Right lobe of liver (tissue), 6 donors: Measurements from ENCODE around the gene VAV3. TPM values are rescaled to one million over a fixed set of nuclear protein-coding genes. Genes with fewer than 3 reads are reported as not detected.

ENCODE experiments used
- ATAC-seq, 4 donors: fragments of 200-7000 bp; cut with Tn5 transposase; one replicate each; pipeline ENCODE4 v1.9.1; 2020; ENCODE audit warnings: mild to moderate bottlenecking in 4 of 4, moderate library complexity in 4 of 4
- DNase-seq, 3 donors: peaks; one replicate each; pipeline ENCODE4 v3.0.0-alpha.2; 2020
- H3K27ac ChIP-seq, 3 donors: fragments of 200-600 bp; one replicate each; pipeline ENCODE4 v1.8.0; 2022
- H3K27me3 ChIP-seq, 2 donors: fragments of 200-600 bp; one replicate each; pipeline ENCODE4 v1.8.0; 2022
- H3K36me3 ChIP-seq, 4 donors: fragments of 200-600 bp; sonication (generic) in 1 of 4; one replicate each; pipeline versions ENCODE4 v1.5.1 to v1.8.0; 2017 to 2022; ENCODE audit warnings: control low read depth in 1 of 4
- H3K4me1 ChIP-seq, 4 donors: fragments of 200-600 bp; sonication (generic) in 1 of 4; one replicate each; pipeline versions ENCODE4 v1.5.1 to v1.8.0; 2017 to 2022; ENCODE audit warnings: control low read depth in 1 of 4
- H3K4me3 ChIP-seq, 3 donors: fragments of 200-600 bp; one replicate each; pipeline ENCODE4 v1.8.0; 2022
- H3K9me3 ChIP-seq, 4 donors: fragments of 200-600 bp; sonication (generic) in 1 of 4; one replicate each; pipeline versions ENCODE4 v1.5.1 to v1.8.0; 2017 to 2022; ENCODE audit warnings: control low read depth in 1 of 4
- POLR2A ChIP-seq: fragments of 450-650 bp; IDR thresholded peaks from one replicate; pipeline ENCODE4 v1.6.1; 2017; ENCODE audit warnings: antibody characterized with exemption, mild to moderate bottlenecking
- WGBS: methylation state at CpG from one replicate; pipeline ENCODE4 v1.1.6; 2018; ENCODE audit warnings: low coverage, low lambda C conversion rate; ENCODE audit not compliant: insufficient coverage; ENCODE audit errors: missing lambda C conversion rate; 5-methylcytosine and 5-hydroxymethylcytosine counted together
- intact Hi-C, 2 donors: fragments of 100-400 bp; cut with DNase I; formaldehyde crosslinking; loops; one replicate each; pipeline versions ENCODE4 v1.11.2 to v1.14.1; 2022
- total RNA-seq, 6 experiments: library from RNA; depleted of rRNA in 2 of 6; stranded (reverse); fragments of >200 nt in 2 of 6; fragmentation: NEBNext Ultra II Directional in 3 of 6; extraction: Animal tissue kit (Norgen Biotek cat#: 25700) in 3 of 6; gene quantifications; one replicate each; pipeline versions ENCODE4 v1.1.0 to v1.2.4, GENCODE V29; 2016 to 2023
- TF ChIP-seq, protein P1 (sequence below), 4 donors: fragments of 200-600 bp in 3 of 4; fragments of 450-650 bp in 1 of 4; IDR thresholded peaks; one replicate each; pipeline versions ENCODE4 v1.5.1 to v1.8.0; 2016 to 2022; ENCODE audit warnings: antibody characterized with exemption in 4 of 4, mild to moderate bottlenecking in 2 of 4
- donor health status: DM: no; HTN: yes; CAD: no.
- donor health status: DM: no; HTN: no; CAD: no.
- donor health status: DM: no; HTN: no; CAD: no.
- donor health status: DM: no; HTN: yes; CAD: no.
- donor health status: DM: no; HTN: yes; CAD: no.

Gene VAV3
- total RNA-seq, 6 experiments from 2014 or later: 0.77 to 3.6 (median 1.5) TPM

GRCh38 chr1:107620753-107621152 lies 344.2 kb downstream of the VAV3 start:
- 67% methylated on average over 1 of the region's 1 CpG for WGBS
- Histone ChIP-seq H3K27me3 (no peaks in the 10 kb centered on the region), H3K4me1 (no peaks in the 10 kb centered on the region), H3K27ac (no peak overlapping the region), H3K9me3 (no peaks in the 10 kb centered on the region), H3K4me3 (no peak overlapping the region), H3K36me3 (no peaks in the 10 kb centered on the region)
- DNase-seq (no peak), ATAC-seq (no peak)
- TF ChIP-seq, protein P1, sequence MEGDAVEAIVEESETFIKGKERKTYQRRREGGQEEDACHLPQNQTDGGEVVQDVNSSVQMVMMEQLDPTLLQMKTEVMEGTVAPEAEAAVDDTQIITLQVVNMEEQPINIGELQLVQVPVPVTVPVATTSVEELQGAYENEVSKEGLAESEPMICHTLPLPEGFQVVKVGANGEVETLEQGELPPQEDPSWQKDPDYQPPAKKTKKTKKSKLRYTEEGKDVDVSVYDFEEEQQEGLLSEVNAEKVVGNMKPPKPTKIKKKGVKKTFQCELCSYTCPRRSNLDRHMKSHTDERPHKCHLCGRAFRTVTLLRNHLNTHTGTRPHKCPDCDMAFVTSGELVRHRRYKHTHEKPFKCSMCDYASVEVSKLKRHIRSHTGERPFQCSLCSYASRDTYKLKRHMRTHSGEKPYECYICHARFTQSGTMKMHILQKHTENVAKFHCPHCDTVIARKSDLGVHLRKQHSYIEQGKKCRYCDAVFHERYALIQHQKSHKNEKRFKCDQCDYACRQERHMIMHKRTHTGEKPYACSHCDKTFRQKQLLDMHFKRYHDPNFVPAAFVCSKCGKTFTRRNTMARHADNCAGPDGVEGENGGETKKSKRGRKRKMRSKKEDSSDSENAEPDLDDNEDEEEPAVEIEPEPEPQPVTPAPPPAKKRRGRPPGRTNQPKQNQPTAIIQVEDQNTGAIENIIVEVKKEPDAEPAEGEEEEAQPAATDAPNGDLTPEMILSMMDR (IDR thresholded peaks at IDR 0.05): no peak
- TF ChIP-seq POLR2A: no peak
- intact Hi-C loops: no loop called here

DNA sequence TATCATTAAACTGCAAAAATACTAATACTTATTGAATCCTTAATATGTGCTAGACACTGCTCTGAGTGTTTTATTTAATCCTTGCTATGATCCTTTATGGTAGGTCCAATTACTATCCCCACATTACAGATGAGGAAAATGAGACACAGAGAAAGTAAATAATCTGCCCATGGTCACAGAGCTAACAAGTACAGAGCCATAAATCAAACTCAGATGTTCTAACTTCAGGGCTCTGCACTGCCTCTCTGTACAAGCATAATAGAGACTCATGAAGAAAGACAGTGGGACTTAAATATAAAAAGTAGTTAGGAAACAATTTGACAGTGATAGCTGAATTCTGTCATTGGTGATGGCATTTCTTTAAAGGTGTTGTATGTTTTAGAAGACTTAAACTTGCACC lies 346.4 kb downstream of the VAV3 start:
- TF ChIP-seq, protein P1 (IDR thresholded peaks at IDR 0.05): no peak
- TF ChIP-seq POLR2A: no peak
- no peaks in the 10 kb centered on the region for H3K9me3 ChIP-seq
- intact Hi-C loops: no loop called here

DNA sequence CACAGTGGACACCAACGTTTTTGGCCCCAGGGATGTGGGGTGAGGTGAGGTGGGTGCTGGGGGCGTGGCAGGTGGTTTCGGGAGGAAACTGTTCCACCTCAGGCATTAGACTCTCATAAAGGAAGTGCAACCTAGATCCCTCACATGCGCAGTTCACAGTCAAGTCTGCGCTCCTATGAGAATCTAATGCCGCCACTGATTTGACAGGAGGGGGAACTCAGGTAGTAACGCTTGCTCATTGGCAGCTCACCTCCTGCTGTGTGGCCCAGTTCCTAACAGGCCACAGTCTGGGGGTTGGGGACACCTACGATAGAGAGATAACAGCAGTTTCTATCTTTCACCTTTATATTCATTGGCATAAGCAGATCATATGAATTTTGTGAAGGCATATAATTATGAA lies 347.1 kb downstream of the VAV3 start:
- Histone ChIP-seq H3K27ac (no peak overlapping the region), H3K27me3 (no peaks in the 10 kb centered on the region), H3K4me1 (no peaks in the 10 kb centered on the region), H3K9me3 (no peaks in the 10 kb centered on the region), H3K4me3 (no peak overlapping the region), H3K36me3 (no peaks in the 10 kb centered on the region)
- ATAC-seq (no peak), DNase-seq (no peak)
- no peak for TF ChIP-seq POLR2A
- TF ChIP-seq, protein P1 (IDR thresholded peaks at IDR 0.05): no peak
- intact Hi-C loops: no loop called here
- WGBS: 47% methylated on average over 4 of the region's 8 CpGs

More for the DNA sequence above, 346.4 kb downstream of the VAV3 start:
- Histone ChIP-seq H3K4me3 (no peak overlapping the region), H3K27me3 (no peaks in the 10 kb centered on the region), H3K4me1 (no peaks in the 10 kb centered on the region), H3K27ac (no peak overlapping the region), H3K36me3 (no peaks in the 10 kb centered on the region)
- ATAC-seq (no peak), DNase-seq (no peak)

- no peak for DNase-seq
- Histone ChIP-seq H3K27me3 (no peaks in the 10 kb centered on the region), H3K27ac (no peak overlapping the region), H3K36me3 (no peaks in the 10 kb centered on the region), H3K9me3 (no peaks in the 10 kb centered on the region), H3K4me1 (no peaks in the 10 kb centered on the region), H3K4me3 (no peak overlapping the region)
- no peak for ATAC-seq
- TF ChIP-seq POLR2A: no peak
- TF ChIP-seq, protein P1 (IDR thresholded peaks at IDR 0.05): no peak
- intact Hi-C loops: no loop called here
These were observed 347.5 kb downstream of the VAV3 start for GRCh38 chr1:107617456-107617855.

DNA sequence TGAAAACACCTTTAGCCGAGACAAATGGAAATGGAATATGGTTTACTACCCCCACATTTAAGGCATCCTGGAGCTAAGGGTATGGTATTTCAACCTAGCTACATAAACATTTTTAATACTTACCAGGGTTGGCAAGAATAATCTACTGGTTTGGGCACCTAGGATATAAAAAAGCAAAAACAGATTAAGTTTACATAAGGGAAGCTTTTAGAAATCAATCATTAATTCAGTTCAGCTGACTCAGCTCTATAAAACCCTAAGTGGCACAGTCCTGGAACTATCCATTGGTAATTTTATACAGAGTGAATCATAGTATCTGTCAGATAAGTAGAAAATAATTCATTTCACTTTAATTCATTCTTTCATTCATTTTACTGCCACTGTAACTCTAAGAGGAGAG lies 355.2 kb downstream of the VAV3 start:
- ATAC-seq (no peak), DNase-seq (no peak)
- Histone ChIP-seq H3K9me3 (no peaks in the 10 kb centered on the region), H3K27me3 (no peaks in the 10 kb centered on the region), H3K27ac (no peak overlapping the region), H3K4me3 (no peak overlapping the region), H3K4me1 (no peaks in the 10 kb centered on the region), H3K36me3 (no peaks in the 10 kb centered on the region)
- WGBS: 67% methylated on average over 1 of the region's 1 CpG
- intact Hi-C loops: no loop called here
- TF ChIP-seq POLR2A: no peak
- TF ChIP-seq, protein P1 (IDR thresholded peaks at IDR 0.05): no peak
